ENCODE results near the gene CELA2A. TPM values are rescaled to one million over a fixed set of nuclear protein-coding genes. Genes with fewer than 3 reads are reported as not detected.

CELA2A gene
- total and polyA plus RNA-seq, 2 donors (not counting 3 experiments of a cell fraction or from before 2014, with no cell fraction given), result not detected

- TF ChIP-seq POLR2AphosphoS5 (IDR thresholded peaks at IDR 0.05; ENCODE audit: insufficient read depth, low read depth, low read length) (no peak), GATA2 (IDR thresholded peaks at IDR 0.05; ENCODE audit: insufficient read depth, insufficient read length, low read depth, low read length) (no peak), FOS (IDR thresholded peaks at IDR 0.05; ENCODE audit: borderline replicate concordance, insufficient read depth, low read length) (no peak), JUN (IDR thresholded peaks at IDR 0.05; ENCODE audit: borderline replicate concordance, insufficient read depth, insufficient read length, low read depth) (no peak), MYC (IDR thresholded peaks at IDR 0.05; ENCODE audit: low read depth, low read length) (no peak), MAX (IDR thresholded peaks at IDR 0.05; ENCODE audit: insufficient read depth, insufficient read length) (no peak), POLR2A (IDR thresholded peaks at IDR 0.05; ENCODE audit: low read depth, low read length) (no peak), EZH2 (IDR thresholded peaks at IDR 0.05; ENCODE audit: borderline replicate concordance, low read depth, low read length, severe bottlenecking) (no peak)
- TF ChIP-seq, protein P1, sequence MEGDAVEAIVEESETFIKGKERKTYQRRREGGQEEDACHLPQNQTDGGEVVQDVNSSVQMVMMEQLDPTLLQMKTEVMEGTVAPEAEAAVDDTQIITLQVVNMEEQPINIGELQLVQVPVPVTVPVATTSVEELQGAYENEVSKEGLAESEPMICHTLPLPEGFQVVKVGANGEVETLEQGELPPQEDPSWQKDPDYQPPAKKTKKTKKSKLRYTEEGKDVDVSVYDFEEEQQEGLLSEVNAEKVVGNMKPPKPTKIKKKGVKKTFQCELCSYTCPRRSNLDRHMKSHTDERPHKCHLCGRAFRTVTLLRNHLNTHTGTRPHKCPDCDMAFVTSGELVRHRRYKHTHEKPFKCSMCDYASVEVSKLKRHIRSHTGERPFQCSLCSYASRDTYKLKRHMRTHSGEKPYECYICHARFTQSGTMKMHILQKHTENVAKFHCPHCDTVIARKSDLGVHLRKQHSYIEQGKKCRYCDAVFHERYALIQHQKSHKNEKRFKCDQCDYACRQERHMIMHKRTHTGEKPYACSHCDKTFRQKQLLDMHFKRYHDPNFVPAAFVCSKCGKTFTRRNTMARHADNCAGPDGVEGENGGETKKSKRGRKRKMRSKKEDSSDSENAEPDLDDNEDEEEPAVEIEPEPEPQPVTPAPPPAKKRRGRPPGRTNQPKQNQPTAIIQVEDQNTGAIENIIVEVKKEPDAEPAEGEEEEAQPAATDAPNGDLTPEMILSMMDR (IDR thresholded peaks at IDR 0.05; ENCODE audit: extremely low read depth in 1 of 2, insufficient read depth in 1 of 2, low read depth in 1 of 2, low read length in 2 of 2), result no peak
- Histone ChIP-seq H3K4me2 (ENCODE audit: insufficient read depth, low read length) (no peak overlapping the region), H3K27ac (ENCODE audit: insufficient read depth, low read depth, low read length) (no peak overlapping the region), H3K27me3 (ENCODE audit: control insufficient read depth in 2 of 2, insufficient read depth in 2 of 2, low read length in 2 of 2) (no peaks in the 10 kb centered on the region), H3K79me2 (ENCODE audit: control insufficient read depth, insufficient read depth, low read length) (no peaks in the 10 kb centered on the region), H3K9ac (replicated peaks; ENCODE audit: extremely low read depth, insufficient read depth, low read length) (no peak overlapping the region), H3K9me1 (replicated peaks; ENCODE audit: control insufficient read depth, extremely low read depth, insufficient read depth, low read length) (no peaks in the 10 kb centered on the region), H4K20me1 (replicated peaks; ENCODE audit: control insufficient read depth, extremely low read depth, insufficient read depth, low read length) (no peaks in the 10 kb centered on the region), H3K9me3 (replicated peaks; ENCODE audit: control insufficient read depth, insufficient read depth, low read length) (no peaks in the 10 kb centered on the region), H2AFZ (ENCODE audit: low read depth, low read length) (no peak overlapping the region), H3K4me3 (replicated peaks in 1 of 3; ENCODE audit: insufficient read depth in 1 of 3, low read depth in 1 of 3, low read length in 3 of 3) (no peak overlapping the region), H3K36me3 (ENCODE audit: control insufficient read depth in 2 of 2, extremely low read depth in 1 of 2, insufficient read depth in 2 of 2, low read length in 2 of 2) (no peaks in the 10 kb centered on the region), H3K4me1 (ENCODE audit: control insufficient read depth, extremely low read depth, insufficient read depth, low read length) (no peaks in the 10 kb centered on the region)
- no TSS peak for BruUV-seq (replicated peaks)
- no peak for FAIRE-seq
- DNase-seq (ENCODE audit: low read depth, low spot score), result no peak
- CTCF ChIA-PET, result no interaction called here
- intact Hi-C loops (cut with micrococcal nuclease), result no loop called here
- dilution Hi-C loops (cut with MboI; ENCODE audit: extremely low pct_ligation_motif_present, low sequenced_read_pairs), result no loop called here
- POLR2A ChIA-PET, result no interaction called here
These were observed 21.2 kb downstream of the CELA2A start for GRCh38 chr1:15477646-15478212.

Measured in endothelial cell of umbilical vein (primary cell).